HCT116 (cell line): Measurements from ENCODE around the gene ASCL5. TPM values are rescaled to one million over a fixed set of nuclear protein-coding genes. Genes with fewer than 3 reads are reported as not detected.

Experiments
- ATAC-seq: fragments of 200-7000 bp; cut with Tn5 transposase; 2 replicates; pipeline ENCODE4 v1.9.1; 2020; ENCODE audit warnings: mild to moderate bottlenecking, moderate library complexity
- BruUV-seq: library from RNA; stranded (reverse); fragments of 400-500 nt; replicated peaks from 2 replicates; lab custom pipeline; 2021; lab: Mats Ljungman, UMichigan
- CTCF ChIA-PET: fragments of 300-600 bp; sonication (Branson Sonifier 250); formaldehyde crosslinking; loops from one replicate; lab custom pipeline; 2021; ENCODE audit warnings: antibody characterized with exemption; lab: Charles Lee
- POLR2A ChIA-PET: fragments of 300-600, 350-600 bp; sonication (Branson Sonifier 250); formaldehyde crosslinking; loops from one replicate; lab custom pipeline; 2021; ENCODE audit warnings: antibody characterized with exemption; lab: Charles Lee
- RAD21 ChIA-PET, 2 experiments: fragments of 300-600 bp; sonication (Branson Sonifier 250); formaldehyde crosslinking; loops; one replicate each; lab custom pipeline; 2023; ENCODE audit warnings: low total read pairs in 2 of 2; ENCODE audit not compliant: uncharacterized antibody in 2 of 2, unreplicated experiment in 2 of 2, low non-redundant PET in 1 of 2; lab: Charles Lee
- DNase-seq: peaks from one replicate; pipeline ENCODE4 v3.0.0-alpha.2; 2010; ENCODE audit warnings: low read depth, low spot score
- H2AFZ ChIP-seq: fragments of 200-600 bp; shearing (Covaris generic), sonication (generic); 2 replicates; pipeline ENCODE4 v1.6.1; 2017; ENCODE audit warnings: low read depth, mixed run types, mixed read lengths, antibody characterized with exemption, low read length; ENCODE audit not compliant: poor library complexity, severe bottlenecking
- H3K27ac ChIP-seq: 2 replicates; pipeline ENCODE4 v1.5.1; 2012; ENCODE audit warnings: low read depth, low read length
- H3K27me3 ChIP-seq: fragments of 200-600 bp; sonication (generic); 2 replicates; pipeline ENCODE4 v1.6.1; 2016; ENCODE audit warnings: mixed run types, low read length, mixed read lengths; ENCODE audit not compliant: insufficient read depth
- H3K36me3 ChIP-seq, 2 experiments: fragments of 200-500 bp in 1 of 2; fragments of 200-600 bp in 1 of 2; sonication (Bioruptor generic) in 1 of 2; sonication (generic) in 1 of 2; 2 replicates each; pipeline versions ENCODE4 v1.5.1 to v1.6.1; 2014 to 2016; ENCODE audit warnings: low read length in 2 of 2, inconsistent platforms in 1 of 2, mixed read lengths in 1 of 2, mixed run types in 1 of 2; ENCODE audit not compliant: insufficient read depth in 2 of 2, control insufficient read depth in 1 of 2
- H3K4me1 ChIP-seq, 2 experiments: fragments of 200-600 bp in 1 of 2; sonication (generic) in 1 of 2; 2 replicates each; pipeline versions ENCODE4 v1.5.1 to v1.6.1; 2012 to 2017; ENCODE audit warnings: low read length in 2 of 2, inconsistent platforms in 1 of 2, mild to moderate bottlenecking in 1 of 2, mixed read lengths in 1 of 2, mixed run types in 1 of 2, moderate library complexity in 1 of 2; ENCODE audit not compliant: insufficient read depth in 2 of 2, control insufficient read depth in 1 of 2
- H3K4me2 ChIP-seq: fragments of 200-600 bp; sonication (generic); 2 replicates; pipeline ENCODE4 v1.6.1; 2017; ENCODE audit warnings: mixed run types, low read length, mixed read lengths
- H3K4me3 ChIP-seq, 2 experiments: fragments of 200-600 bp in 1 of 2; sonication (generic) in 1 of 2; replicated peaks in 1 of 2; 2 replicates each; pipeline ENCODE4 v1.5.1; 2011 to 2016; ENCODE audit warnings: low read length in 2 of 2, control low read depth in 1 of 2, low read depth in 1 of 2, mild to moderate bottlenecking in 1 of 2, mixed read lengths in 1 of 2, mixed run types in 1 of 2
- H3K79me2 ChIP-seq: fragments of 200-600 bp; sonication (generic); 2 replicates; pipeline ENCODE4 v1.6.1; 2017; ENCODE audit warnings: mild to moderate bottlenecking, mixed run types, low read length, moderate library complexity, mixed read lengths; ENCODE audit not compliant: insufficient read depth
- H3K9ac ChIP-seq: fragments of 200-600 bp; sonication (generic); 2 replicates; pipeline ENCODE4 v1.6.1; 2016; ENCODE audit warnings: low read length, mixed read lengths
- H3K9me2 ChIP-seq: fragments of 200-600 bp; sonication (generic), shearing (Covaris generic); 2 replicates; pipeline ENCODE4 v1.6.1; 2017; ENCODE audit warnings: mixed run types, mild to moderate bottlenecking, moderate library complexity; ENCODE audit not compliant: insufficient read depth
- H3K9me3 ChIP-seq, 2 experiments: fragments of 200-500 bp in 1 of 2; fragments of 200-600 bp in 1 of 2; sonication (Bioruptor generic) in 1 of 2; sonication (generic) in 1 of 2; 2 replicates each; pipeline ENCODE4 v1.6.1; 2014 to 2017; ENCODE audit warnings: low read length in 2 of 2, mixed read lengths in 2 of 2, inconsistent platforms in 1 of 2, low read depth in 1 of 2, mild to moderate bottlenecking in 1 of 2, mixed run types in 1 of 2, moderate library complexity in 1 of 2; ENCODE audit not compliant: control insufficient read depth in 1 of 2, insufficient read depth in 1 of 2
- H4K20me1 ChIP-seq: fragments of 200-600 bp; sonication (generic), shearing (Covaris generic); 2 replicates; pipeline ENCODE4 v1.6.1; 2017; ENCODE audit warnings: mixed run types, mild to moderate bottlenecking, moderate library complexity; ENCODE audit not compliant: insufficient read depth
- CBX3 ChIP-seq: IDR thresholded peaks from 2 replicates; pipeline ENCODE4 v1.6.1; 2012; ENCODE audit warnings: low read depth
- CEBPB ChIP-seq: IDR thresholded peaks from 2 replicates; pipeline ENCODE4 v1.6.1; 2012; ENCODE audit warnings: low read depth
- EZH2 ChIP-seq: fragments of 200-600 bp; sonication (generic); IDR thresholded peaks from 2 replicates; pipeline ENCODE4 v1.6.1; 2017; ENCODE audit warnings: antibody characterized with exemption, mixed run types
- RAD21 ChIP-seq: IDR thresholded peaks from 2 replicates; pipeline ENCODE4 v1.6.1; 2012; ENCODE audit warnings: low read depth, mild to moderate bottlenecking
- SIN3A ChIP-seq: IDR thresholded peaks from 2 replicates; pipeline ENCODE4 v1.6.1; 2012; ENCODE audit warnings: low read depth
- SP1 ChIP-seq: IDR thresholded peaks from 2 replicates; pipeline ENCODE4 v1.6.1; 2012; ENCODE audit warnings: low read depth
- TCF7L2 ChIP-seq: IDR thresholded peaks from 2 replicates; pipeline ENCODE4 v1.7.0; 2011; ENCODE audit warnings: borderline replicate concordance, inconsistent platforms; ENCODE audit not compliant: insufficient read depth, insufficient read length; ENCODE audit errors: extremely low read depth
- intact Hi-C: fragments of 100-400 bp; cut with micrococcal nuclease; formaldehyde crosslinking; loops from 2 replicates; pipeline ENCODE4 v1.10.0; 2022
- total RNA-seq: library from RNA; stranded (reverse); gene quantifications from one replicate; pipeline ENCODE4 v1.2.1, GENCODE V29; 2021; ENCODE audit not compliant: unreplicated experiment
- TF ChIP-seq, protein P1 (sequence below): IDR thresholded peaks from 2 replicates; pipeline ENCODE4 v1.6.1; 2012
- TF ChIP-seq, protein P2 (sequence below): IDR thresholded peaks from 2 replicates; pipeline ENCODE4 v1.6.1; 2011; ENCODE audit warnings: mild to moderate bottlenecking, low read length, moderate library complexity; ENCODE audit not compliant: insufficient replicate concordance; ENCODE audit errors: extremely low read depth

Gene ASCL5
- total RNA-seq, 1 experiment from 2014 or later: 0.15 TPM

DNA sequence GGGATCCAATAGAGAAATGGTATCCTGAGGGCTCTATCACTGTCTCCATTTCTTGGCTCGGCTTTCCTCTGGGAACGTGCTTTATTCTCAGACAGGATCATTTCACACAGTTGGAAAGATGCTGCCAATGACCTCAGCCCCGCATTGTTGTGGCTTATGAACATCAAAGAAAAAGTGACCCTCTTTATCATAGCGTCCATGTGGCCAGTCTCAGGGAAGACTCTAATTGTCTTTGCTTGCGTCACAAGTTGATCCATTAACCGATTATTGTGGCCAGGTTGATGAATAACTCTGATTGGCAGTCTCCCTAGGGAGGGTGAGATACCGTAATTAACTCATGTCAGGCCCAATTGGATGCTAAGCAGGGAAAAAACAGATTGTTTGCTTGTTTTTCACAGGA is 37.7 kb upstream of the ASCL5 start:
- ChIA-PET CTCF (no interaction called here), RAD21 (no interaction called here), POLR2A (no interaction called here)
- no peaks in the 10 kb centered on the region for H4K20me1 ChIP-seq
- TF ChIP-seq, protein P1, sequence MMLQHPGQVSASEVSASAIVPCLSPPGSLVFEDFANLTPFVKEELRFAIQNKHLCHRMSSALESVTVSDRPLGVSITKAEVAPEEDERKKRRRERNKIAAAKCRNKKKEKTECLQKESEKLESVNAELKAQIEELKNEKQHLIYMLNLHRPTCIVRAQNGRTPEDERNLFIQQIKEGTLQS: no peak
- no peak for TF ChIP-seq SP1
- TF ChIP-seq, protein P2, sequence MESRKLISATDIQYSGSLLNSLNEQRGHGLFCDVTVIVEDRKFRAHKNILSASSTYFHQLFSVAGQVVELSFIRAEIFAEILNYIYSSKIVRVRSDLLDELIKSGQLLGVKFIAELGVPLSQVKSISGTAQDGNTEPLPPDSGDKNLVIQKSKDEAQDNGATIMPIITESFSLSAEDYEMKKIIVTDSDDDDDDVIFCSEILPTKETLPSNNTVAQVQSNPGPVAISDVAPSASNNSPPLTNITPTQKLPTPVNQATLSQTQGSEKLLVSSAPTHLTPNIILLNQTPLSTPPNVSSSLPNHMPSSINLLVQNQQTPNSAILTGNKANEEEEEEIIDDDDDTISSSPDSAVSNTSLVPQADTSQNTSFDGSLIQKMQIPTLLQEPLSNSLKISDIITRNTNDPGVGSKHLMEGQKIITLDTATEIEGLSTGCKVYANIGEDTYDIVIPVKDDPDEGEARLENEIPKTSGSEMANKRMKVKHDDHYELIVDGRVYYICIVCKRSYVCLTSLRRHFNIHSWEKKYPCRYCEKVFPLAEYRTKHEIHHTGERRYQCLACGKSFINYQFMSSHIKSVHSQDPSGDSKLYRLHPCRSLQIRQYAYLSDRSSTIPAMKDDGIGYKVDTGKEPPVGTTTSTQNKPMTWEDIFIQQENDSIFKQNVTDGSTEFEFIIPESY: no peak
- TF ChIP-seq RAD21: no peak
- TF ChIP-seq TCF7L2: no peak
- no peak for TF ChIP-seq SIN3A
- TF ChIP-seq EZH2: no peak
- TF ChIP-seq CEBPB: no peak
- TF ChIP-seq CBX3: no peak
- no peaks in the 10 kb centered on the region for H3K27me3 ChIP-seq
- H3K4me3 ChIP-seq: no peak overlapping the region
- H3K36me3 ChIP-seq: no peaks in the 10 kb centered on the region
- H3K9ac ChIP-seq: no peak overlapping the region
- no peak overlapping the region for H2AFZ ChIP-seq
- H3K79me2 ChIP-seq: no peaks in the 10 kb centered on the region
- ATAC-seq: no peak
- no peak overlapping the region for H3K27ac ChIP-seq
- no TSS peak for BruUV-seq
- DNase-seq: no peak
- intact Hi-C loops: no loop called here
- no peaks in the 10 kb centered on the region for H3K9me3 ChIP-seq
- peaks cover 0 to under 1% of the 10 kb centered on the region in 2 experiments; a peak in 1 of 4 replicates for H3K4me1 ChIP-seq
- H3K9me2 ChIP-seq: no peaks in the 10 kb centered on the region
- no peak overlapping the region for H3K4me2 ChIP-seq
